ENCODE data around the gene NACAD.

Gene NACAD

DNA sequence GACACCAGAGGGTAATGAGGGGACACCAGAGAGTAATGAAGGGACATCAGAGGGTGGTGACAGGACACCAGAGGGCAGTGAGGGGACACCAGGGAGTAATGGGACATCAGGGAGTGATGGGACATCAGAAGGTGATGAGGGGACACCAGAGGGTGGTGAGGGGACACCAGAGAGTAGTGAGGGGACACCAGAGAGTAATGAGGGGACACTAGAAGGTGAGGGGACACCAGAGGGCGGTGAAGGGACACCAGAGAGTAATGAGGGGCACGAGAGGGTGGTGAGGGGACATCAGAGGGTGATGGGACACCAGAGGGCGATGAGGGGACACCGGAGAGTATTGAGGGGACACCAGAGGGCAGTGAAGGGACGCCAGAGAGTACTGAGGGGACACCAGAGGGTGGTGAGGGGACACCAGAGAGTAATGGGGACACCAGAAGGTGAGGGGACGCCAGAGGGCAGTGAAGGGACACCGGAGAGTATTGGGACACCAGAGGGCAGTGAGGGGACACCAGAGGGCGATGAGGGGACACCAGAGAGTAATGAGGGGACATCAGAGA is 10.6 kb downstream of the NACAD start:
- H3K4me3 ChIP-seq (ENCODE audit: control insufficient read depth in 1 of 7, extremely low read depth in 1 of 7, insufficient read depth in 4 of 7, low read depth in 2 of 7, low read length in 6 of 7), result no peak overlapping the region
- peaks cover 0 to 44% (median 33%) of the 10 kb centered on the region in 4 experiments for H3K36me3 ChIP-seq (ENCODE audit: control insufficient read depth in 4 of 4, insufficient read depth in 4 of 4, low read length in 3 of 4)
- CTCF ChIA-PET, result interaction anchor here (2.2 kb wide), 1 partner anchor 57 kb away, joined by 17 read pairs; no protein-coding TSS in a partner anchor
- H3K4me1 ChIP-seq (ENCODE audit: control extremely low read depth in 1 of 4, control insufficient read depth in 4 of 4, insufficient read depth in 4 of 4, low read length in 3 of 4), result peaks cover 0 to 4% (median 0%) of the 10 kb centered on the region in 4 experiments
- POLR2A ChIA-PET, result no interaction called here
- H3K27me3 ChIP-seq (replicated peaks in 2 of 5; ENCODE audit: control insufficient read depth in 4 of 5, insufficient read depth in 5 of 5, low read length in 4 of 5), result no peaks in the 10 kb centered on the region
- WGBS (ENCODE audit: insufficient coverage), result 73% methylated on average over 8 of the region's 8 CpGs
- H3K27ac ChIP-seq (ENCODE audit: insufficient read depth in 1 of 2, low read depth in 1 of 2, low read length in 2 of 2, poor library complexity in 1 of 2, severe bottlenecking in 2 of 2), result no peak overlapping the region
- no peaks in the 10 kb centered on the region for H3K9me3 ChIP-seq (ENCODE audit: control extremely low read depth in 1 of 5, control insufficient read depth in 4 of 5, insufficient read depth in 2 of 5, low read depth in 1 of 5, low read length in 4 of 5)
- peak; percentile 17 to 31 (median 17) for DNase-seq

DNA sequence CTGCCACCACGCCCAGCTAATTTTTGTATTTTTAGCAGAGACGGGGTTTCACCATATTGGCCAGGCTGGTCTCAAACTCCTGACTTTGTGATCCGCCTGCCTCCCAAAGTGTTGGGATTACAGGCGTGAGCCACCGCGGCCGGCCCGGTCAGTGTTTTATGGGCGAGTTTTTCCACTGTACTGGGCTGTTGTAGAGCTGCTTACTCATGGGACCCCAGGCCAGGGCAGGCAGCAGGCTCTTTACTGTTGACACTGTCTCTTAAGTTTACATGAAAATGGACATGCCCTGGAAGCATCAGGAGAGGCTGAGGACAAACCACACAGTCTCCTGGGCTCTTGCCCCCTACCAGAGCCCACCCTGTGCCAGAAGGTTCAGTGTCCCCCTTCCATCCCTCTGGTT is 11.2 kb downstream of the NACAD start:
- Histone ChIP-seq H3K9me3 (ENCODE audit: control extremely low read depth in 1 of 5, control insufficient read depth in 4 of 5, insufficient read depth in 2 of 5, low read depth in 1 of 5, low read length in 4 of 5) (no peaks in the 10 kb centered on the region), H3K27me3 (replicated peaks in 2 of 5; ENCODE audit: control insufficient read depth in 4 of 5, insufficient read depth in 5 of 5, low read length in 4 of 5) (no peaks in the 10 kb centered on the region), H3K27ac (ENCODE audit: insufficient read depth in 1 of 2, low read depth in 1 of 2, low read length in 2 of 2, poor library complexity in 1 of 2, severe bottlenecking in 2 of 2) (no peak overlapping the region), H3K4me1 (ENCODE audit: control extremely low read depth in 1 of 4, control insufficient read depth in 4 of 4, insufficient read depth in 4 of 4, low read length in 3 of 4) (peaks cover 0 to 4% (median 0%) of the 10 kb centered on the region in 4 experiments), H3K4me3 (ENCODE audit: control insufficient read depth in 1 of 7, extremely low read depth in 1 of 7, insufficient read depth in 4 of 7, low read depth in 2 of 7, low read length in 6 of 7) (no peak overlapping the region), H3K36me3 (ENCODE audit: control insufficient read depth in 4 of 4, insufficient read depth in 4 of 4, low read length in 3 of 4) (peaks cover 0 to 51% (median 38%) of the 10 kb centered on the region in 4 experiments)
- ChIA-PET CTCF (interaction anchor here (2.2 kb wide), 1 partner anchor 58 kb away, joined by 17 read pairs; no protein-coding TSS in a partner anchor), POLR2A (interaction anchor here (0.6 kb wide), 1 partner anchor 70 kb away, joined by 5 read pairs; no protein-coding TSS in a partner anchor)
- 100% methylated on average over 7 of the region's 9 CpGs for WGBS (ENCODE audit: insufficient coverage)
- DNase-seq, result no peak

DNA sequence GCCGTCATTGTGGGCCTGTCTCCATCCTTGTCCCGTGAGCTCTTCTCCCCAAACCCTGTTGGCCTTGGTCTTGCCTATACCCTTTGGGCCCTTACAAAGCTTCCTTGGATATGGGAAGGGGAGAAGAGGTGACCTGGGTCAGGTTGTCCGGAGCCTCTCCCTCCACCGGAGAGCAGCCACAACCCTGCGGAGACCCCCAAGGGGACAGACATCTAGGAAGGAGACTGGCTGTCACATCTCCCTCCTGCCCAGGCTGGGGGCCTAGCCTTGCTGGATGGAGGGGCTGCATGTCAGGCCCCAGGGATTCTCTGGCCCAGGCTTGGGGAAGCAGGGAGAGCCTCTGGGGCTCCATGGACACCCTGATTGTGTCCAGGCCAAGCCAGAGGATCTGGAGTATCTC is 11.8 kb downstream of the NACAD start:
- POLR2A ChIA-PET, result no interaction called here
- no peak for DNase-seq
- Histone ChIP-seq H3K9me3 (ENCODE audit: control extremely low read depth in 1 of 5, control insufficient read depth in 4 of 5, insufficient read depth in 2 of 5, low read depth in 1 of 5, low read length in 4 of 5) (no peaks in the 10 kb centered on the region), H3K36me3 (ENCODE audit: control insufficient read depth in 4 of 4, insufficient read depth in 4 of 4, low read length in 3 of 4) (peaks cover 3 to 57% (median 45%) of the 10 kb centered on the region in 4 experiments), H3K4me3 (ENCODE audit: control insufficient read depth in 1 of 7, extremely low read depth in 1 of 7, insufficient read depth in 4 of 7, low read depth in 2 of 7, low read length in 6 of 7) (no peak overlapping the region), H3K27ac (ENCODE audit: insufficient read depth in 1 of 2, low read depth in 1 of 2, low read length in 2 of 2, poor library complexity in 1 of 2, severe bottlenecking in 2 of 2) (no peak overlapping the region), H3K27me3 (replicated peaks in 2 of 5; ENCODE audit: control insufficient read depth in 4 of 5, insufficient read depth in 5 of 5, low read length in 4 of 5) (no peaks in the 10 kb centered on the region), H3K4me1 (ENCODE audit: control extremely low read depth in 1 of 4, control insufficient read depth in 4 of 4, insufficient read depth in 4 of 4, low read length in 3 of 4) (peaks cover 0 to 4% (median 0%) of the 10 kb centered on the region in 4 experiments)
- CTCF ChIA-PET, result interaction anchor here (0.6 to 2.2 kb wide), 2 partner anchors 12 to 59 kb away, joined by 3 to 17 read pairs; no protein-coding TSS in a partner anchor
- WGBS (ENCODE audit: insufficient coverage), result 95% methylated on average over 5 of the region's 5 CpGs

DNA sequence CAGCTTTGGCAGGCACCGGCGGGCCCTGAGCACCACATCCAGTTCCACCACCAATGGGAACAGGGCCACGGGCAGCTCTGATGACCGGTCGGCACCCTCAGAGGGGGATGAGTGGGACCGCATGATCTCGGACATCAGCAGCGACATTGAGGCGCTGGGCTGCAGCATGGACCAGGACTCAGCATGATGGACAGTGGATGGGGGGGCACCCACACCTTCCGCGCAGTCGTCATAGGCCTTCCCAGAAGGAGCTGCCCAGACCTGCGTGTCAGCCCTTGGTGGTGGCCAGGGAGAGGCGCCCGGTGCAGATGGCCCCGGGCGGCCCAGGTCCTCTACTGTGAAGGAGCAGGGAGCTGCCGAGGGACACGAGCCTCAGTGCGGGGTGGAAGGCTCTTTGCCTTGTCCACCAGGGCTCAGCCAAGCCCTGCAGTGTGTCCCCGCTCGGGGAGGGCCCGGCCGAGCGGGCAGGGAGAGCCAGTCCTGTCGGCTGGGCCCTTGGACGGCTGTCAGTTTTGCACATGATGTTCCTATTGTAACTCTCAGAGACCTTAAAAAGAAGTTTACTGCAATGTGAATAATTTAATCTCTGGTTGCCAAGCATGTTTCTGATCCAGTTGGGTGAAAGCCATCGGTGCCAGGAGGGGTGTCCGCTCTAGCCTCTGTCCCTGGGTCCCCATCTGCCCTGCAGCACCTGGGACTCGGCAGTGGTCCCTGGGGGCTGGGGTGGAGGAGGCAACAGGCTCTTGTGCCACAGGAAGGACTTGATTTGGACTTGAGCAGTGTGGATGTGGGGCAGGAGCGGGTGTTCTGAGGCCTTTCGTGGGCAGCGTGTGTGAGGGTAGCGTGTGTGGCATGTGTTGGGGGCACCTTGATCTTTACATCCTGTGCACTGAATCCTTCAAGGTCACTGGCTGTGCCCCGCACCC is 12.6 kb downstream of the NACAD start:
- POLR2A ChIA-PET, result no interaction called here
- DNase-seq, result no peak
- Histone ChIP-seq H3K36me3 (ENCODE audit: control insufficient read depth in 4 of 4, insufficient read depth in 4 of 4, low read length in 3 of 4) (peaks cover 11 to 65% (median 53%) of the 10 kb centered on the region in 4 experiments), H3K4me1 (ENCODE audit: control extremely low read depth in 1 of 4, control insufficient read depth in 4 of 4, insufficient read depth in 4 of 4, low read length in 3 of 4) (peaks cover 0 to 4% (median 0%) of the 10 kb centered on the region in 4 experiments), H3K27me3 (replicated peaks in 2 of 5; ENCODE audit: control insufficient read depth in 4 of 5, insufficient read depth in 5 of 5, low read length in 4 of 5) (no peaks in the 10 kb centered on the region), H3K9me3 (ENCODE audit: control extremely low read depth in 1 of 5, control insufficient read depth in 4 of 5, insufficient read depth in 2 of 5, low read depth in 1 of 5, low read length in 4 of 5) (no peaks in the 10 kb centered on the region), H3K27ac (ENCODE audit: insufficient read depth in 1 of 2, low read depth in 1 of 2, low read length in 2 of 2, poor library complexity in 1 of 2, severe bottlenecking in 2 of 2) (no peak overlapping the region), H3K4me3 (ENCODE audit: control insufficient read depth in 1 of 7, extremely low read depth in 1 of 7, insufficient read depth in 4 of 7, low read depth in 2 of 7, low read length in 6 of 7) (no peak overlapping the region)
- CTCF ChIA-PET, result interaction anchor here (0.6 to 2.2 kb wide), 3 partner anchors 11 to 59 kb away, joined by 3 to 17 read pairs (median 3); no protein-coding TSS in a partner anchor
- 97% methylated on average over 31 of the region's 35 CpGs for WGBS (ENCODE audit: insufficient coverage)

DNA sequence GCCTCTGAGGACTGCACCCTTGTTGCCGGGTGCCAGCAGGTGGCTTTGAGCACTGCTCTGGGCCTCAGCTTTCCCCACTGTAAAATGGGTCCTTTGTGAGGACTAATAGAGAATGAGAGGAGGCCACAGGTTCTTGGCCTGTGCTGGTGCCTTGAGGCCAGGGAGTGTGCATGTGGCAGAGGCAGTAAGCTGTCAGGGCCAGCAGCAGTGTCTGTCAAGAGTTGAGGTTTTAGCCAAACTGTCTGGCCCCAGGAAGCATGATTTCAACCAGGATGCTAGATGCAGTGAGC is 13.5 kb downstream of the NACAD start:
- Histone ChIP-seq H3K9me3 (ENCODE audit: control extremely low read depth in 1 of 5, control insufficient read depth in 4 of 5, insufficient read depth in 2 of 5, low read depth in 1 of 5, low read length in 4 of 5) (no peaks in the 10 kb centered on the region), H3K4me1 (ENCODE audit: control extremely low read depth in 1 of 4, control insufficient read depth in 4 of 4, insufficient read depth in 4 of 4, low read length in 3 of 4) (peaks cover 0 to under 1% (median 0%) of the 10 kb centered on the region in 4 experiments), H3K4me3 (ENCODE audit: control insufficient read depth in 1 of 7, extremely low read depth in 1 of 7, insufficient read depth in 4 of 7, low read depth in 2 of 7, low read length in 6 of 7) (no peak overlapping the region), H3K36me3 (ENCODE audit: control insufficient read depth in 4 of 4, insufficient read depth in 4 of 4, low read length in 3 of 4) (peaks cover 14 to 73% (median 60%) of the 10 kb centered on the region in 4 experiments), H3K27ac (ENCODE audit: insufficient read depth in 1 of 2, low read depth in 1 of 2, low read length in 2 of 2, poor library complexity in 1 of 2, severe bottlenecking in 2 of 2) (no peak overlapping the region), H3K27me3 (replicated peaks in 2 of 5; ENCODE audit: control insufficient read depth in 4 of 5, insufficient read depth in 5 of 5, low read length in 4 of 5) (no peaks in the 10 kb centered on the region)
- CTCF ChIA-PET, result interaction anchor here (1.4 kb wide), 1 partner anchor 58 kb away, joined by 3 read pairs; no protein-coding TSS in a partner anchor
- POLR2A ChIA-PET, result no interaction called here
- WGBS (ENCODE audit: insufficient coverage), result 86% methylated on average over 1 of the region's 1 CpG
- no peak for DNase-seq

DNA sequence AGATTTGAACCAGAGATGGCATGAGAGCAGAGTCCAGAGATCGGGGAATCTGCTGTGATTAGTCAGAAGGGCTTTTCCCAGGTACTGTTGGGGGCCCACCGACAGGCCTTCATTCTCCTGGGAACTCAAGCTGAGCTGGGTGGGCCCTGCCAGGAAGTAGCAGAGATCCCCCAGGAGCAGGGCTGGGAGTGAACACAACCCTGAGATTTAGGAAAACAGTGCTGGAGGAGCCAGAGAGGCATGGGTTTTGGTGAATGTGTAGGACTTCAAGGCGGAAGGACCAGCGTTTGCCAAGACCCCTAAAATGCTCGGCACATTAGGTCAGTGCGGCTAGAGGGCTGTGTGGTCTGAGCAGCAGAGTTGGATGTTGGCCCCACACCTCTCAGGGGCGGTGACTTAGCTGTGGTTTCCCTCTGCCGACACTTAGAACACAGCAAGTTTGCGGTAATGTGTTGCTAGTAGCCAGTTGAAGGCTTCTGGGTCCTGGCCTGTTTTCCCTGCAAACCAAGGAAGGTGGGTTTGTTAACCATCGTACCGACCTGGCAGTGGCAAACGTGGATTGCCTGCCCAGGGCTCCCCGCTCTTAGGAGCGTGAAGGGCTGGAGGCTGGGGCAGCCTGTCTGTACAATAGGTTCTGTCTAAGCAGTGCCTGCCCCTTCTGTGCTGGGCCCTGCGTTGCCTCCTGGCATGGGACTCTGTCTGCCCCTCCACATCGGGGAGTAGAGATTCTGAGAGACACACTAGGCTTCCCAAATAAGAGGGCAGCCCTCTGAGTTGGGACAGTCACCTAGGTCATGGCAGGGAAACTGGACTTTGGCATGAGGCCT is 14.0 kb downstream of the NACAD start:
- no peak for DNase-seq
- ChIA-PET CTCF (interaction anchor here (1.4 to 4.2 kb wide), 2 partner anchors 58 to 101 kb away, joined by 3 to 23 read pairs; no protein-coding TSS in a partner anchor), POLR2A (no interaction called here)
- H3K27ac ChIP-seq (ENCODE audit: insufficient read depth in 1 of 2, low read depth in 1 of 2, low read length in 2 of 2, poor library complexity in 1 of 2, severe bottlenecking in 2 of 2), result no peak overlapping the region
- no peak overlapping the region for H3K4me3 ChIP-seq (ENCODE audit: control insufficient read depth in 1 of 7, extremely low read depth in 1 of 7, insufficient read depth in 4 of 7, low read depth in 2 of 7, low read length in 6 of 7)
- H3K27me3 ChIP-seq (replicated peaks in 2 of 5; ENCODE audit: control insufficient read depth in 4 of 5, insufficient read depth in 5 of 5, low read length in 4 of 5), result no peaks in the 10 kb centered on the region
- peaks cover 17 to 78% (median 65%) of the 10 kb centered on the region in 4 experiments for H3K36me3 ChIP-seq (ENCODE audit: control insufficient read depth in 4 of 4, insufficient read depth in 4 of 4, low read length in 3 of 4)
- H3K4me1 ChIP-seq (ENCODE audit: control extremely low read depth in 1 of 4, control insufficient read depth in 4 of 4, insufficient read depth in 4 of 4, low read length in 3 of 4), result no peaks in the 10 kb centered on the region
- 92% methylated on average over 14 of the region's 16 CpGs for WGBS (ENCODE audit: insufficient coverage)
- H3K9me3 ChIP-seq (ENCODE audit: control extremely low read depth in 1 of 5, control insufficient read depth in 4 of 5, insufficient read depth in 2 of 5, low read depth in 1 of 5, low read length in 4 of 5), result no peaks in the 10 kb centered on the region
